HG03025 (cell line): ENCODE measurements around the gene FBRSL1.
"Not testable (repeated sequence)": the region's sequence is repeated elsewhere in the genome, so short reads cannot be mapped to it uniquely, and the experiment has no call there.

ENCODE experiments used
- ATAC-seq: cut with Tn5 transposase; IDR thresholded peaks from one replicate; pipeline ENCODE4 v1.9.1; 2021; ENCODE audit warnings: mild to moderate bottlenecking, moderate library complexity; ENCODE audit not compliant: unreplicated experiment, low FRiP score

The FBRSL1 gene

GRCh38 chr12:132469423-132469822, 20.5 kb upstream of the FBRSL1 start:
- ATAC-seq: no peak

- no peak for ATAC-seq
Measured at GRCh38 chr12:132470397-132470796, 19.6 kb upstream of the FBRSL1 start.

- ATAC-seq: no peak
Measured at GRCh38 chr12:132471011-132471857, 18.7 kb upstream of the FBRSL1 start.

- no peak for ATAC-seq
Measured at GRCh38 chr12:132471858-132472255, 18.1 kb upstream of the FBRSL1 start.

GRCh38 chr12:132472386-132472785, 17.6 kb upstream of the FBRSL1 start:
- no peak for ATAC-seq

- ATAC-seq: no peak
Measured at GRCh38 chr12:132474237-132474741, 15.7 kb upstream of the FBRSL1 start.

- ATAC-seq: not testable (repeated sequence)
Measured at GRCh38 chr12:132474799-132475303, 15.1 kb upstream of the FBRSL1 start.

- ATAC-seq: no peak
Measured at GRCh38 chr12:132475304-132476037, 14.5 kb upstream of the FBRSL1 start.

- no peak for ATAC-seq
Measured at GRCh38 chr12:132476038-132476414, 13.9 kb upstream of the FBRSL1 start.

- no peak for ATAC-seq
Measured at GRCh38 chr12:132476421-132476820, 13.5 kb upstream of the FBRSL1 start.

GRCh38 chr12:132477017-132477702, 12.8 kb upstream of the FBRSL1 start:
- no peak for ATAC-seq

- ATAC-seq: no peak
Measured at GRCh38 chr12:132477703-132478432, 12.1 kb upstream of the FBRSL1 start.

GRCh38 chr12:132478433-132478803, 11.5 kb upstream of the FBRSL1 start:
- no peak for ATAC-seq

- no peak for ATAC-seq
Measured at GRCh38 chr12:132478845-132479244, 11.1 kb upstream of the FBRSL1 start.

- no peak for ATAC-seq
Measured at GRCh38 chr12:132479291-132479690, 10.7 kb upstream of the FBRSL1 start.

GRCh38 chr12:132479938-132480622, 9.9 kb upstream of the FBRSL1 start:
- ATAC-seq: no peak

- ATAC-seq: no peak
Measured at GRCh38 chr12:132480623-132481132, 9.3 kb upstream of the FBRSL1 start.

GRCh38 chr12:132481345-132481744, 8.6 kb upstream of the FBRSL1 start:
- no peak for ATAC-seq
